GM18517 (cell line): ENCODE measurements around the gene GIPC2.
"Not testable (repeated sequence)": the region's sequence is repeated elsewhere in the genome, so short reads cannot be mapped to it uniquely, and the experiment has no call there.

Experiments
- ATAC-seq: cut with Tn5 transposase; IDR thresholded peaks from one replicate; pipeline ENCODE4 v1.9.1; 2021; ENCODE audit warnings: mild to moderate bottlenecking, moderate library complexity; ENCODE audit not compliant: unreplicated experiment

The GIPC2 gene

GRCh38 chr1:78093560-78093959 lies 47.8 kb downstream of the GIPC2 start:
- ATAC-seq = no peak

- ATAC-seq = no peak
Measured at GRCh38 chr1:78094639-78095038, 48.9 kb downstream of the GIPC2 start.

- ATAC-seq = no peak
Measured at GRCh38 chr1:78095593-78095992, 49.8 kb downstream of the GIPC2 start.

- ATAC-seq = no peak
Measured at GRCh38 chr1:78096017-78096416, 50.3 kb downstream of the GIPC2 start.

- no peak for ATAC-seq
Measured at GRCh38 chr1:78096976-78097375, 51.2 kb downstream of the GIPC2 start.

GRCh38 chr1:78101051-78101450 lies 55.3 kb downstream of the GIPC2 start:
- ATAC-seq = no peak

- ATAC-seq = no peak
Measured at GRCh38 chr1:78101514-78101913, 55.7 kb downstream of the GIPC2 start.

- no peak for ATAC-seq
Measured at GRCh38 chr1:78102082-78102481, 56.3 kb downstream of the GIPC2 start.

GRCh38 chr1:78102916-78103315 lies 57.1 kb downstream of the GIPC2 start:
- ATAC-seq = no peak

- ATAC-seq = no peak
Measured at GRCh38 chr1:78104322-78104721, 58.6 kb downstream of the GIPC2 start.

- not testable (repeated sequence) for ATAC-seq
Measured at GRCh38 chr1:78109659-78110058, 63.9 kb downstream of the GIPC2 start.

- ATAC-seq = no peak
Measured at GRCh38 chr1:78113156-78113916, 67.6 kb downstream of the GIPC2 start.

GRCh38 chr1:78114034-78114956 lies 68.5 kb downstream of the GIPC2 start:
- peak; percentile 91 for ATAC-seq

GRCh38 chr1:78120485-78120884 lies 74.7 kb downstream of the GIPC2 start:
- not testable (repeated sequence) for ATAC-seq

- no peak for ATAC-seq
Measured at GRCh38 chr1:78121710-78122109, 75.9 kb downstream of the GIPC2 start.

GRCh38 chr1:78122389-78122788 lies 76.6 kb downstream of the GIPC2 start:
- no peak for ATAC-seq

GRCh38 chr1:78126506-78126905 lies 80.7 kb downstream of the GIPC2 start:
- no peak for ATAC-seq

- no peak for ATAC-seq
Measured at GRCh38 chr1:78132174-78132947, 86.6 kb downstream of the GIPC2 start.

- ATAC-seq = no peak
Measured at GRCh38 chr1:78132948-78133322, 87.2 kb downstream of the GIPC2 start.

GRCh38 chr1:78136680-78137079 lies 90.9 kb downstream of the GIPC2 start:
- no peak for ATAC-seq

- no peak for ATAC-seq
Measured at GRCh38 chr1:78141531-78142231, 95.9 kb downstream of the GIPC2 start.
